ENCODE results near the gene CEACAM19. TPM values are rescaled to one million over a fixed set of nuclear protein-coding genes. Genes with fewer than 3 reads are reported as not detected.
"Not testable (repeated sequence)": the region's sequence is repeated elsewhere in the genome, so short reads cannot be mapped to it uniquely, and the experiment has no call there.

CEACAM19 gene
- polyA plus RNA-seq (2013, experiment 1 of 2; ENCODE audit: insufficient read length): 10.4 TPM
- polyA plus RNA-seq (2013, experiment 2 of 2; ENCODE audit: insufficient read length): 10.0 TPM

- no peak for DNase-seq
These were observed at the start of gene CEACAM19 for GRCh38 chr19:44671400-44671799. Gene CEACAM19 (plus strand): TSS chr19:44671482. CDS start chr19:44671932, 450 bp downstream.

GRCh38 chr19:44623080-44623479 lies 48.2 kb upstream of the CEACAM19 start:
- no peak for DNase-seq

- DNase-seq: no peak
These were observed 47.7 kb upstream of the CEACAM19 start for GRCh38 chr19:44623626-44624025.

GRCh38 chr19:44624840-44625354 lies 46.4 kb upstream of the CEACAM19 start:
- DNase-seq: no peak

GRCh38 chr19:44625637-44626036 lies 45.6 kb upstream of the CEACAM19 start:
- DNase-seq: not testable (repeated sequence)

GRCh38 chr19:44626048-44626624 lies 45.1 kb upstream of the CEACAM19 start:
- peak; percentile 98 for DNase-seq

- DNase-seq: no peak
These were observed 43.7 kb upstream of the CEACAM19 start for GRCh38 chr19:44627631-44628030.

GRCh38 chr19:44628793-44629192 lies 42.5 kb upstream of the CEACAM19 start:
- no peak for DNase-seq

GRCh38 chr19:44631611-44632010 lies 39.7 kb upstream of the CEACAM19 start:
- not testable (repeated sequence) for DNase-seq

- not testable (repeated sequence) for DNase-seq
These were observed 37.2 kb upstream of the CEACAM19 start for GRCh38 chr19:44634058-44634457.

- no peak for DNase-seq
These were observed 36.5 kb upstream of the CEACAM19 start for GRCh38 chr19:44634785-44635184.

- peak; percentile 62 for DNase-seq
These were observed 35.5 kb upstream of the CEACAM19 start for GRCh38 chr19:44635581-44636438.

- no peak for DNase-seq
These were observed 34.6 kb upstream of the CEACAM19 start for GRCh38 chr19:44636439-44637389.

GRCh38 chr19:44637390-44637764 lies 33.9 kb upstream of the CEACAM19 start:
- DNase-seq: no peak

GRCh38 chr19:44640518-44640917 lies 30.8 kb upstream of the CEACAM19 start:
- peak; percentile 55 for DNase-seq

GRCh38 chr19:44641501-44642265 lies 29.6 kb upstream of the CEACAM19 start:
- DNase-seq: no peak

GRCh38 chr19:44642377-44642776 lies 28.9 kb upstream of the CEACAM19 start:
- DNase-seq: no peak

- DNase-seq: peak; percentile 77
These were observed 27.5 kb upstream of the CEACAM19 start, which contains the start of gene PVR for GRCh38 chr19:44643605-44644401. Gene PVR (plus strand): TSS chr19:44643910. CDS start chr19:44644097, 187 bp downstream.

GRCh38 chr19:44644402-44645016 lies 26.8 kb upstream of the CEACAM19 start:
- no peak for DNase-seq

- no peak for DNase-seq
These were observed 25.8 kb upstream of the CEACAM19 start for GRCh38 chr19:44645407-44646048.
